PC-9 (cell line): Measurements from ENCODE around the gene FOXJ3. TPM values are rescaled to one million over a fixed set of nuclear protein-coding genes. Genes with fewer than 3 reads are reported as not detected.

Experiments
- BruUV-seq: library from RNA; stranded (reverse); fragments of 400-500 nt; replicated peaks from 2 replicates; lab custom pipeline; 2021; lab: Mats Ljungman, UMichigan
- CTCF ChIA-PET: fragments of 300-600 bp; sonication (Branson Sonifier 250); formaldehyde crosslinking; loops from one replicate; lab custom pipeline; 2022; ENCODE audit warnings: antibody characterized with exemption; lab: Charles Lee
- POLR2A ChIA-PET: fragments of 300-600 bp; sonication (Branson Sonifier 250); formaldehyde crosslinking; loops from one replicate; lab custom pipeline; 2022; ENCODE audit warnings: antibody characterized with exemption; ENCODE audit not compliant: unreplicated experiment; lab: Charles Lee
- DNase-seq, 2 experiments: peaks; one replicate each; pipeline versions ENCODE4 v3.0.0 to v3.0.0-alpha.2; 2015 to 2022; ENCODE audit warnings: mixed read lengths in 1 of 2
- H2AFZ ChIP-seq: fragments of 200-600 bp; sonication (generic); 2 replicates; pipeline ENCODE4 v1.8.1; 2017; ENCODE audit warnings: antibody characterized with exemption
- H3F3A ChIP-seq: fragments of 200-600 bp; sonication (generic); 2 replicates; pipeline ENCODE4 v1.8.1; 2017; ENCODE audit warnings: antibody characterized with exemption, mild to moderate bottlenecking, low read depth; ENCODE audit not compliant: insufficient read depth
- H3K27ac ChIP-seq: fragments of 200-600 bp; sonication (generic); 2 replicates; pipeline ENCODE4 v1.6.1; 2016; ENCODE audit warnings: mixed run types
- H3K27me3 ChIP-seq: fragments of 200-600 bp; sonication (generic); 2 replicates; pipeline ENCODE4 v1.6.1; 2016; ENCODE audit warnings: low read depth, mixed run types; ENCODE audit not compliant: insufficient read depth
- H3K36me3 ChIP-seq: fragments of 200-600 bp; sonication (generic); 2 replicates; pipeline ENCODE4 v1.6.1; 2016; ENCODE audit warnings: low read depth, mixed run types
- H3K4me1 ChIP-seq: fragments of 200-600 bp; sonication (generic); replicated peaks from 2 replicates; pipeline ENCODE4 v1.6.1; 2016; ENCODE audit warnings: mixed run types; ENCODE audit not compliant: insufficient read depth
- H3K4me2 ChIP-seq: fragments of 200-600 bp; sonication (generic); 2 replicates; pipeline ENCODE4 v1.6.1; 2017; ENCODE audit warnings: mixed run types
- H3K4me3 ChIP-seq: fragments of 200-600 bp; sonication (generic); 2 replicates; pipeline ENCODE4 v1.6.1; 2016; ENCODE audit warnings: mixed run types
- H3K79me2 ChIP-seq: fragments of 200-600 bp; sonication (generic); 2 replicates; pipeline ENCODE4 v1.6.1; 2017; ENCODE audit warnings: low read depth, mixed run types
- H3K9me2 ChIP-seq: fragments of 200-600 bp; sonication (generic); 2 replicates; pipeline ENCODE4 v1.8.1; 2017; ENCODE audit warnings: mild to moderate bottlenecking; ENCODE audit not compliant: insufficient read depth
- H3K9me3 ChIP-seq: fragments of 200-600 bp; sonication (generic); 2 replicates; pipeline ENCODE4 v1.8.1; 2016; ENCODE audit warnings: low read depth; ENCODE audit not compliant: insufficient read depth
- H4K20me1 ChIP-seq: fragments of 200-600 bp; sonication (generic); 2 replicates; pipeline ENCODE4 v1.8.1; 2017; ENCODE audit not compliant: insufficient read depth
- CTCF ChIP-seq: fragments of 200-600 bp; sonication (generic); conservative IDR thresholded peaks from 2 replicates; pipeline ENCODE4 v1.6.1; 2017; ENCODE audit warnings: mixed run types, antibody characterized with exemption, mild to moderate bottlenecking, moderate library complexity
- EZH2 ChIP-seq: fragments of 200-600 bp; sonication (generic); IDR thresholded peaks from 2 replicates; pipeline ENCODE4 v1.8.0; 2017; ENCODE audit warnings: antibody characterized with exemption, low read depth
- intact Hi-C: fragments of 100-400 bp; cut with micrococcal nuclease; formaldehyde crosslinking; loops from one replicate; pipeline ENCODE4 v1.10.0; 2022; ENCODE audit not compliant: unreplicated experiment
- total RNA-seq: library from RNA; stranded (reverse); gene quantifications from 2 replicates; pipeline ENCODE4 v1.2.3, GENCODE V29; 2021

Gene FOXJ3
- total RNA-seq, 1 experiment from 2014 or later = 60.4 TPM

GRCh38 chr1:42231253-42231652, 103.8 kb downstream of the FOXJ3 start:
- Histone ChIP-seq H3K4me3 (no peak overlapping the region), H3F3A (peaks cover 15% of the 10 kb centered on the region), H2AFZ (no peak overlapping the region), H3K27me3 (no peaks in the 10 kb centered on the region), H3K4me2 (no peak overlapping the region), H3K9me2 (no peaks in the 10 kb centered on the region), H3K9me3 (no peaks in the 10 kb centered on the region; the same call in 1 of the 2 replicates), H4K20me1 (no peaks in the 10 kb centered on the region), H3K36me3 (peaks cover 17% of the 10 kb centered on the region), H3K4me1 (peaks cover 12% of the 10 kb centered on the region), H3K79me2 (peaks cover 68% of the 10 kb centered on the region), H3K27ac (no peak overlapping the region)
- no peak for TF ChIP-seq EZH2
- no peak for TF ChIP-seq CTCF
- POLR2A ChIA-PET = no interaction called here
- intact Hi-C loops = no loop called here
- DNase-seq = no peak
- CTCF ChIA-PET = no interaction called here
- BruUV-seq = no TSS peak

DNA sequence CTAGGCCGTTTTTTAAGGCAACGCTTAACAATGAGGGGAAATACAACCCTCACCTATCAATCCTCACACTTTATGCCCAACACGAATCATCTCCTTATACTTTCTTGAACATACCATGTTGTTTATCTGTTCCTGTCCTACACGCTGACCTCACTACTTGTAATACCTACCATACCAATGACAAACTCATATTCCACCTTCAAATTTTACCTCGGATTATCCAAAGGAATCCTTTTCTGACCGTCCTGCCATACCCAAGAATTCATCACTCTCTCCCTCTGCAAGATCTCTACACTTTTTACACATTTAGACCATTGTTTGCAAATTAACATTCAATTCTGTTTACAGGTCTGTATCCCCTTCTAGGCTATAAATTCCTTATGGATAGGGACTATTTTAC, 106.1 kb downstream of the FOXJ3 start:
- no peak overlapping the region for H3K4me2 ChIP-seq
- H4K20me1 ChIP-seq = no peaks in the 10 kb centered on the region
- no peak overlapping the region for H3K27ac ChIP-seq
- ChIA-PET CTCF (no interaction called here), POLR2A (no interaction called here)
- no peaks in the 10 kb centered on the region for H3K27me3 ChIP-seq
- no peak overlapping the region for H3K4me3 ChIP-seq
- H3F3A ChIP-seq = peaks cover 25% of the 10 kb centered on the region
- DNase-seq = no peak
- no TSS peak for BruUV-seq
- TF ChIP-seq CTCF (no peak), EZH2 (no peak)
- no peaks in the 10 kb centered on the region; the same call in 1 of the 2 replicates for H3K9me3 ChIP-seq
- intact Hi-C loops = no loop called here
- H3K36me3 ChIP-seq = peaks cover 10% of the 10 kb centered on the region; the same call in 1 of the 2 replicates
- H3K4me1 ChIP-seq = peaks cover 22% of the 10 kb centered on the region
- no peak overlapping the region for H2AFZ ChIP-seq
- H3K79me2 ChIP-seq = peaks cover 66% of the 10 kb centered on the region
- H3K9me2 ChIP-seq = no peaks in the 10 kb centered on the region

DNA sequence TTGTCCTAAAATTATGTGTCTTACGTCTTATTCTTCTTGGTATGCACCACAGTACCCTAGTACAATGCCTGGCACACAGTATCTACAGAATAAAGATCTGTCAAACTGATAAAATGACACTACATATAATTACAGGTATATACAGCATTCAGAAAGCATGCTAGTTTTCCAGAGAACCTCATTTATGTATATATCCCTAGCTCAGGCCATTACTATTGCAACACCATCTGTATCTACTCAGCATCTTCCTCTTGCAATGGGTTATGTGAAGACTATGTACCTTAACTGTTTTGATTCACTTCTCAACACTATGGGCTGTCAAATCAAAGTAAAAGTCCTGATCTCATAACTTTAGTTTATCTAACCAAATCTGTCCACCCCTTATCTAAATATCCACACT, 112.0 kb downstream of the FOXJ3 start:
- Histone ChIP-seq H3K27me3 (no peaks in the 10 kb centered on the region), H3K4me2 (peak overlapping the region; percentile 12), H3K4me3 (no peak overlapping the region), H2AFZ (no peak overlapping the region), H4K20me1 (no peaks in the 10 kb centered on the region), H3K36me3 (peaks cover 36% of the 10 kb centered on the region), H3K4me1 (peaks cover 59% of the 10 kb centered on the region), H3K27ac (peak overlapping the region; percentile 51), H3K79me2 (peaks cover 79% of the 10 kb centered on the region), H3F3A (peaks cover 42% of the 10 kb centered on the region), H3K9me3 (no peaks in the 10 kb centered on the region), H3K9me2 (no peaks in the 10 kb centered on the region)
- intact Hi-C loops = loop anchor here (2.0 kb wide), 1 partner anchor 44 kb away; no protein-coding TSS in a partner anchor
- TF ChIP-seq EZH2 (no peak), CTCF (no peak)
- ChIA-PET POLR2A (no interaction called here), CTCF (interaction anchor here (0.6 kb wide), 1 partner anchor 13 kb away, joined by 3 read pairs; no protein-coding TSS in a partner anchor)
- DNase-seq = no peak
- BruUV-seq = no TSS peak
